K562 (cell line): ENCODE measurements around the gene C11orf52. TPM values are rescaled to one million over a fixed set of nuclear protein-coding genes. Genes with fewer than 3 reads are reported as not detected.
A peak's percentile ranks its signal among the peaks of the same experiment; 100 is the strongest.

Experiments
- CHCHD3 ChIP-seq: fragments of 250-450 bp; sonication (Bioruptor Pico); IDR thresholded peaks from 2 replicates; pipeline ENCODE4 v2.1.2; 2022; ENCODE audit warnings: mild to moderate bottlenecking
- CTBP1 ChIP-seq: fragments of 450-650 bp; IDR thresholded peaks from 2 replicates; pipeline ENCODE4 v1.6.1; 2016; ENCODE audit warnings: borderline replicate concordance
- FOXJ2 ChIP-seq: fragments of 200-800 bp; sonication (Bioruptor generic); IDR thresholded peaks from 2 replicates; pipeline ENCODE4 v1.6.1; 2016; ENCODE audit warnings: missing genetic modification characterization, missing compliant biosample characterization
- LEF1 ChIP-seq: fragments of 450-650 bp; IDR thresholded peaks from 2 replicates; pipeline ENCODE4 v1.6.1; 2016; ENCODE audit warnings: mild to moderate bottlenecking
- MAFK ChIP-seq: IDR thresholded peaks from 2 replicates; pipeline ENCODE4 v1.6.1; 2011; ENCODE audit warnings: low read length, improper control_type of control experiment
- MYC ChIP-seq, 2 experiments: fragments of 250-450 bp in 1 of 2; sonication (Bioruptor Pico) in 1 of 2; IDR thresholded peaks; 2 replicates each; pipeline versions ENCODE4 v1.5.1 to v1.6.1; 2012 to 2021; ENCODE audit warnings: low read depth in 2 of 2, borderline replicate concordance in 1 of 2, improper control_type of control experiment in 1 of 2, low read length in 1 of 2, mild to moderate bottlenecking in 1 of 2, moderate library complexity in 1 of 2
- NFRKB ChIP-seq: fragments of 450-650 bp; IDR thresholded peaks from 2 replicates; pipeline ENCODE4 v1.6.1; 2016; ENCODE audit warnings: low read depth
- NR2C2 ChIP-seq, 2 experiments: fragments of 200-800 bp in 1 of 2; sonication (Bioruptor generic) in 1 of 2; sonication (generic) in 1 of 2; formaldehyde crosslinking in 1 of 2; IDR thresholded peaks; 2 replicates each; pipeline versions ENCODE4 v1.6.1 to v1.8.0; 2016 to 2022; ENCODE audit warnings: mild to moderate bottlenecking in 1 of 2, missing compliant biosample characterization in 1 of 2, missing genetic modification characterization in 1 of 2, missing genetic modification reagents in 1 of 2
- OTX1 ChIP-seq: fragments of 450-650 bp; formaldehyde crosslinking; IDR thresholded peaks from 2 replicates; pipeline ENCODE4 v1.4.0; 2022; ENCODE audit warnings: mild to moderate bottlenecking
- PCBP2 ChIP-seq: fragments of 200-400 bp; formaldehyde crosslinking; IDR thresholded peaks from 2 replicates; pipeline ENCODE4 v1.6.1; 2018; ENCODE audit warnings: low read length, low read depth, mild to moderate bottlenecking, moderate library complexity; ENCODE audit not compliant: poor library complexity, severe bottlenecking
- PHB ChIP-seq: fragments of 250-450 bp; sonication (Bioruptor Pico); IDR thresholded peaks from 2 replicates; pipeline ENCODE4 v1.5.0; 2021
- POLR2G ChIP-seq: fragments of 200-400 bp; formaldehyde crosslinking; IDR thresholded peaks from 2 replicates; pipeline ENCODE4 v1.6.1; 2017; ENCODE audit warnings: low read depth, mild to moderate bottlenecking, antibody characterized with exemption, low read length, moderate library complexity
- POLR2H ChIP-seq: IDR thresholded peaks from 2 replicates; pipeline ENCODE4 v1.6.1; 2016; ENCODE audit warnings: missing genetic modification characterization, low read depth, mild to moderate bottlenecking, control low read depth, missing compliant biosample characterization, moderate library complexity
- SAP30 ChIP-seq: fragments of 200-600 bp; sonication (generic); IDR thresholded peaks from 2 replicates; pipeline ENCODE4 v1.6.1; 2012; ENCODE audit warnings: borderline replicate concordance, low read depth, mild to moderate bottlenecking, moderate library complexity, low read length, control low read depth, inconsistent platforms; ENCODE audit not compliant: insufficient read depth, poor library complexity, severe bottlenecking
- SRSF3 ChIP-seq: fragments of 200-400 bp; formaldehyde crosslinking; IDR thresholded peaks from 2 replicates; pipeline ENCODE4 v1.6.1; 2016; ENCODE audit warnings: mild to moderate bottlenecking, low read length, moderate library complexity; ENCODE audit not compliant: insufficient read depth
- polyA plus RNA-seq, 8 experiments: library from polyadenylated mRNA; depleted of rRNA in 4 of 8; stranded (reverse) in 5 of 8; unstranded in 3 of 8; fragments of >200 nt; fragmentation: Nextera tagmentation in 2 of 8; fragmentation: Illumina TruSeq in 1 of 8; extraction: Ambion mirVana in 2 of 8; extraction: Trizol in 1 of 8; gene quantifications; 2 replicates each; pipeline versions ENCODE4 v1.2.1 to v1.2.3, GENCODE V29; 2011 to 2014; ENCODE audit warnings: inconsistent platforms in 1 of 8, missing spikeins in 1 of 8
- total RNA-seq, 7 experiments: library from RNA; depleted of rRNA in 6 of 7; stranded (reverse); fragments of >200 nt in 6 of 7; fragmentation: Illumina TruSeq in 2 of 7; extraction: Trizol in 2 of 7; gene quantifications; 2 replicates each; pipeline versions ENCODE4 v1.2.1 to v1.2.3, GENCODE V29; 2011 to 2021; ENCODE audit warnings: low replicate concordance in 1 of 7
- TF ChIP-seq, protein P1 (sequence below): fragments of 450-650 bp; IDR thresholded peaks from 2 replicates; pipeline ENCODE4 v1.6.1; 2018; ENCODE audit warnings: mild to moderate bottlenecking, low read depth; ENCODE audit not compliant: partially characterized antibody
- TF ChIP-seq, protein P2 (sequence below), 2 experiments: fragments of 150-350 bp in 1 of 2; IDR thresholded peaks; 2 replicates each; pipeline ENCODE4 v1.6.1; 2012 to 2016; ENCODE audit warnings: low read depth in 2 of 2, low read length in 2 of 2, mild to moderate bottlenecking in 1 of 2, moderate library complexity in 1 of 2

C11orf52 gene
- total and polyA plus RNA-seq, 9 of the 15 experiments (the other 6 are each of a cell fraction or from before 2014, with no cell fraction given): 0.29 to 2.9 (median 1.0) TPM

DNA sequence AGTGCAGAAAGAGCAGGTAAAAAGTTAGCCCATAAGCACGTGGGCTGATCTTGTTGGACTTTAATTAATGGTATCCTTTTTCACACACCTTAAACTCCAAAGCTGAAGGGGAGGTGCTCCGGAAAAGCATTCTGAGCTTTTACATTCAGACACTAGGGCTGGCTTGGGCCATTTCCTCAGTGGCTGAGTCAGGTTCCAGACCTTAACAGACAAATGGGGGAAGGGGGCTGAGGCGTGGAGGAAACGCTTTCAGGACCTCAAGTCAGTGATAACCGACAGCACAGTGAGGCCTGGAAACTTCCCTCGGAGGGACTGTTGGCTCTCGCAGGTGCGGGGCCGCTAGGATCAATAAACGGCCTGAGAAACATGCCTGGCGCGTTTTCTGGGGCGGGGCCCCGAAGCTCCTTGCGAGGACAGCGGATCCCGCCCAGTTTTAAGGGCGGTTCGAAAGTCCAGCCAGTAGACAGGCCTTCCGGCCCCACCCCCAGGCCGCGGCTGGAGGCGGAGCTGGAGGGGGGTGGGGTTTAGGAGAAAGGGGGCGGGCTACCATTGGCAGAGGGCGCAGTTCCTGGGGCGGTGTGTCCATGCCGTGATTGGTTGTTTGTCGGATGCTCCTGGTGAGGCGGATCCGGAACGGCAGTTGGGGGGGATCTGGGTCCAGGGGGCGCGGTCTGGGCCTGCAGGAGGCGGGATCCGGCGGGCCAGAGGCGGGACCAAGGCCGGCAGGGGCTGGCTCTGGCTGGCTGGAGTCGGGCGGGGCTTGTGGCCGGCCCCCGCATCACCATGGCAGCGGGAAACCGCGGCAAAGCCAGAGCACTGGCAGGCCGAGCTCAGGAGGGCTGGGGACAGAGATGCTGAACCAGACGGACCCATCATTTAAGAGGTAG, 8.0 kb downstream of the C11orf52 start (continued):
- TF ChIP-seq, protein P1, sequence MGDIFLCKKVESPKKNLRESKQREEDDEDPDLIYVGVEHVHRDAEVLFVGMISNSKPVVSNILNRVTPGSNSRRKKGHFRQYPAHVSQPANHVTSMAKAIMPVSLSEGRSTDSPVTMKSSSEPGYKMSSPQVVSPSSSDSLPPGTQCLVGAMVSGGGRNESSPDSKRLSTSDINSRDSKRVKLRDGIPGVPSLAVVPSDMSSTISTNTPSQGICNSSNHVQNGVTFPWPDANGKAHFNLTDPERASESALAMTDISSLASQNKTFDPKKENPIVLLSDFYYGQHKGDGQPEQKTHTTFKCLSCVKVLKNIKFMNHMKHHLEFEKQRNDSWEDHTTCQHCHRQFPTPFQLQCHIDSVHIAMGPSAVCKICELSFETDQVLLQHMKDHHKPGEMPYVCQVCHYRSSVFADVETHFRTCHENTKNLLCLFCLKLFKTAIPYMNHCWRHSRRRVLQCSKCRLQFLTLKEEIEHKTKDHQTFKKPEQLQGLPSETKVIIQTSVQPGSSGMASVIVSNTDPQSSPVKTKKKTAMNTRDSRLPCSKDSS: no peak
- peak; percentile 72 for TF ChIP-seq MYC (IDR thresholded peaks at IDR 0.05; ENCODE audit: low read depth, low read length)
- no peak for TF ChIP-seq MYC (CRISPR knock-in tag; IDR thresholded peaks at IDR 0.05; ENCODE audit: borderline replicate concordance, low read depth)
- peak; percentile 52 for TF ChIP-seq LEF1
- TF ChIP-seq OTX1: peak; percentile 46; the same call in 1 of the 2 replicates
- TF ChIP-seq, protein P2, sequence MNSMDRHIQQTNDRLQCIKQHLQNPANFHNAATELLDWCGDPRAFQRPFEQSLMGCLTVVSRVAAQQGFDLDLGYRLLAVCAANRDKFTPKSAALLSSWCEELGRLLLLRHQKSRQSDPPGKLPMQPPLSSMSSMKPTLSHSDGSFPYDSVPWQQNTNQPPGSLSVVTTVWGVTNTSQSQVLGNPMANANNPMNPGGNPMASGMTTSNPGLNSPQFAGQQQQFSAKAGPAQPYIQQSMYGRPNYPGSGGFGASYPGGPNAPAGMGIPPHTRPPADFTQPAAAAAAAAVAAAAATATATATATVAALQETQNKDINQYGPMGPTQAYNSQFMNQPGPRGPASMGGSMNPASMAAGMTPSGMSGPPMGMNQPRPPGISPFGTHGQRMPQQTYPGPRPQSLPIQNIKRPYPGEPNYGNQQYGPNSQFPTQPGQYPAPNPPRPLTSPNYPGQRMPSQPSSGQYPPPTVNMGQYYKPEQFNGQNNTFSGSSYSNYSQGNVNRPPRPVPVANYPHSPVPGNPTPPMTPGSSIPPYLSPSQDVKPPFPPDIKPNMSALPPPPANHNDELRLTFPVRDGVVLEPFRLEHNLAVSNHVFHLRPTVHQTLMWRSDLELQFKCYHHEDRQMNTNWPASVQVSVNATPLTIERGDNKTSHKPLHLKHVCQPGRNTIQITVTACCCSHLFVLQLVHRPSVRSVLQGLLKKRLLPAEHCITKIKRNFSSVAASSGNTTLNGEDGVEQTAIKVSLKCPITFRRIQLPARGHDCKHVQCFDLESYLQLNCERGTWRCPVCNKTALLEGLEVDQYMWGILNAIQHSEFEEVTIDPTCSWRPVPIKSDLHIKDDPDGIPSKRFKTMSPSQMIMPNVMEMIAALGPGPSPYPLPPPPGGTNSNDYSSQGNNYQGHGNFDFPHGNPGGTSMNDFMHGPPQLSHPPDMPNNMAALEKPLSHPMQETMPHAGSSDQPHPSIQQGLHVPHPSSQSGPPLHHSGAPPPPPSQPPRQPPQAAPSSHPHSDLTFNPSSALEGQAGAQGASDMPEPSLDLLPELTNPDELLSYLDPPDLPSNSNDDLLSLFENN (IDR thresholded peaks at IDR 0.05; ENCODE audit: low read depth in 2 of 2, low read length in 2 of 2): no peak
- peak; percentile 84 for TF ChIP-seq POLR2G
- peak; percentile 46 for TF ChIP-seq SAP30
- no peak for TF ChIP-seq PCBP2
- TF ChIP-seq POLR2H (tag): peak; percentile 60
- TF ChIP-seq CTBP1: peak; percentile 54
- peak; percentile 77; the same call in 1 of the 2 replicates for TF ChIP-seq NFRKB
- no peak for TF ChIP-seq CHCHD3 (CRISPR knock-in tag)
- TF ChIP-seq MAFK: no peak
- no peak for TF ChIP-seq PHB (CRISPR knock-in tag)
- no peak for TF ChIP-seq SRSF3
- no peak; the same call in 1 of the 2 replicates for TF ChIP-seq NR2C2 (CRISPR knock-in tag; IDR thresholded peaks at IDR 0.05)
- TF ChIP-seq NR2C2 (tag; IDR thresholded peaks at IDR 0.05): no peak
- 0 out of 2 replicates have a peak, but pooled peaks have one; percentile 46 for TF ChIP-seq FOXJ2 (tag)
